GM12891 (cell line): Measurements from ENCODE around the gene C5orf24.

ENCODE experiments used
- PAX5 ChIP-seq: IDR thresholded peaks from 2 replicates; pipeline ENCODE4 v1.6.1; 2011; ENCODE audit warnings: low read length, moderate library complexity, mild to moderate bottlenecking; ENCODE audit not compliant: insufficient read depth, severe bottlenecking
- POLR2A ChIP-seq: IDR thresholded peaks from 2 replicates; pipeline ENCODE4 v1.6.1; 2011; ENCODE audit warnings: low read depth, low read length, control low read depth
- POLR2AphosphoS5 ChIP-seq: IDR thresholded peaks from 2 replicates; pipeline ENCODE4 v1.6.1; 2011; ENCODE audit warnings: low read depth, low read length, control low read depth
- POU2F2 ChIP-seq: IDR thresholded peaks from 2 replicates; pipeline ENCODE4 v1.6.1; 2011; ENCODE audit warnings: low read depth, mild to moderate bottlenecking, control low read depth, low read length, moderate library complexity
- SPI1 ChIP-seq: IDR thresholded peaks from 2 replicates; pipeline ENCODE4 v1.6.1; 2011; ENCODE audit warnings: low read depth, low read length, control low read depth
- TAF1 ChIP-seq: IDR thresholded peaks from 2 replicates; pipeline ENCODE4 v1.6.1; 2011; ENCODE audit warnings: low read depth, low read length, control low read depth

DNA sequence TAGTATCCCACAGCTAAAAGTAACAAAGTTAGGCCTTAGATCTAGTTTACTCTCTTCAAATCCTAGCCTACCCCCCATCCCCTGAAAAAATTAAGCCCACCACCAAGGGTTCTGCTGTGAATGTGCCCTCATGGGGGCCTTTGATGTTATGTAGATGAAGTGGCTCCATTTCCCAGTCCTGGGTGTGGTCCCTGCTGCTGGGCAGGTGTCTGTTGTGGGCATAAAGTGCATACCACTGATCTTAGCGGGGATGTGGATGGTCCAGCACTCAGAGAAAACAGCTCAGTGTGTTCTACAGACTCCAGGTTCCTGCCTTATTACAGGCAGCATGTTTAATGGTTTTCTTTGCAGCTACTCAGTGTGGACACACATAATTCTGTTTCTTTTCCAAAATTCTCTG is 61.0 kb downstream of the C5orf24 start:
- TF ChIP-seq POLR2A (no peak), SPI1 (no peak), POLR2AphosphoS5 (no peak), TAF1 (no peak), POU2F2 (no peak), PAX5 (no peak)
